SHP77 (cell line): Measurements from ENCODE around the gene CAPNS1.
"Not testable (repeated sequence)": the region's sequence is repeated elsewhere in the genome, so short reads cannot be mapped to it uniquely, and the experiment has no call there.

Source experiments
- DNase-seq, 2 experiments: peaks; one replicate each; lab custom pipeline; 2025; lab: John Stamatoyannopoulos, UW

The CAPNS1 gene

DNA sequence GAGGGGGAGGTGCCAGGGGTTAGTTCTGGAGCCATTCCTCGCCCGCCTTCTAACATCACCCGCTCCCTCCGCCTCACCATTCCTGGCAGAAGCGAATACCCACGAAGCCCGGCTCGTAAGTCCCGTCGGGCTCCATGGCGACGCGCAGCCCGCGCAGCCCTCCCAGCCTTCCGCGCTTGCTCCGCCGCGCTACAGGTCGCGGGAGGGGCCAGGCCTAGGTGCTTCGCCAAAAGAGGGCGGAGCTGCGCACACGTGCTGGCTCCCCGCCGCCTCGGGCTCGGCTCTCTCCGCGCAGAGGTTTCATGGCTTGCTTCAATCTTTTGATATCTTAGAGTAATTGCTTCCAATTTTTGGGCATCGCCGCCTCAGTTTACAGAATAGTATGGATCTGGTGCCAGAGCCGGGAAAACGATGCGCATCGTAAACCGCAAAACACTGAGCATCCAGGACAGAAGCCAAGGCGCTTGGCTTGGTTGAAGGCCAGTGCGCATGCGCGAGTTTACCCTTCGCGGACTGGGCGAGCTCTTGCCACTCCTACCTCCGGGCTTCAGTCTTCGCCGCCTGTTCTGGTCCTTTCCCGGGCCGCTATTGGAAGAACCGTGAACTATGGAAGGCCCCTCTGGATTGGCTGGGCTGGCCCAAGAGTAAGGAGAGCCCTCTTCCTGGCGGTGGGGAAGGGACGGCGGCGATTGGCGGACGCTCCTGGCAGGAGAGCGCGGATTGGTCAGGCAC is 25.0 kb upstream of the CAPNS1 start, which contains the start of gene POLR2I:
Gene POLR2I (minus strand): TSS at position 155 of the 732 bp plus-strand sequence. CDS start 19 bp downstream, at position 136.
- peak; percentile 98 to 99 for DNase-seq

DNA sequence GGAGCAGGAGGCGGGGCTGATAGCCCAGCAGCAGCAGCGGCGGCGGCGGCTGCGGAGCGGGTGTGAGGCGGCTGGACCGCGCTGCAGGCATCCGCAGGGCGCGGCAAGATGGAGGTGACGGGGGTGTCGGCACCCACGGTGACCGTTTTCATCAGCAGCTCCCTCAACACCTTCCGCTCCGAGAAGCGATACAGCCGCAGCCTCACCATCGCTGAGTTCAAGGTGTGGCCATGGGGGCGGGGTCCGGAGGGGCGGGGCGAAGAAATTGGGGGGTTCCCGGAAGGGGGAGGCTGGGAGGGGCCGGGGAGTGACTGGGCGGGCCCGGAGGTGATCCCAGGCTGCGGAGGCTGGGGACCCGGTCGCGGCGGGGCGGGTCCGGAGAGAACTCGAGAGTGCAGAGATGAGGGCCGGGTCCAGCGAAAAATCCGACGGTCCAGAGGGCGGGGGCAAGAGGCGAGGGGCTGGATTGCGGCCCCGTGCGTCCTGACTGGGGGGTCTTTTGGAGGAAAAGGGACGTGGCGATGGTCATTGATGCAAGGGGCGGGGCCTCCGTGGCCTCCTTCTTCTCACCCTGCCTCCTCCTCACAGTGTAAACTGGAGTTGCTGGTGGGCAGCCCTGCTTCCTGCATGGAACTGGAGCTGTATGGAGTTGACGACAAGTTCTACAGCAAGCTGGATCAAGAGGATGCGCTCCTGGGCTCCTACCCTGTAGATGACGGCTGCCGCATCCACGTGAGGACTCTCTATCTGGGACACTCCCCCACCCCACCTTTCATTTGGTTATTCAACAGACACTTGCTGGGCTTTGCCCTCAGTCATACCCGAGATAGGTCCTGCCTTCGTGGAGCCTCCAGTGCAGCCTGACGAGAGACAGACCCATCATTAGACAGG is 24.2 kb upstream of the CAPNS1 start, which contains the start of gene TBCB:
Gene TBCB (plus strand): TSS at position 16 of the 891 bp plus-strand sequence. CDS start 93 bp downstream, at position 109.
- DNase-seq = no peak

DNA sequence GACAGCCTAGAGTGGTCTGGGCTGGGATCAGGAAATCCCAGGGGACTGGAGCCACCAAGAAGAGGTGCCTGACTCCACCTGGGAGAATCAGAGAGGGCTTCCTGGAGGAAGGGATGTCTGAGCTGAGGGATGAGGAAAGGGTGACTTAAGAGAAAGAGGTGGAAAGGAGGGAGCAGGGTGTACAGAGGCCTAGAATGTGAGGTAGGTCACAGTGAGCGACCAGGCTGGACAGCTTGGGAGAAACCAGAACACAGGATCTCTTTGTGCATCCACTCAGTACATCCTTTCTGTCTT is 23.6 kb upstream of the CAPNS1 start:
- DNase-seq = no peak

DNA sequence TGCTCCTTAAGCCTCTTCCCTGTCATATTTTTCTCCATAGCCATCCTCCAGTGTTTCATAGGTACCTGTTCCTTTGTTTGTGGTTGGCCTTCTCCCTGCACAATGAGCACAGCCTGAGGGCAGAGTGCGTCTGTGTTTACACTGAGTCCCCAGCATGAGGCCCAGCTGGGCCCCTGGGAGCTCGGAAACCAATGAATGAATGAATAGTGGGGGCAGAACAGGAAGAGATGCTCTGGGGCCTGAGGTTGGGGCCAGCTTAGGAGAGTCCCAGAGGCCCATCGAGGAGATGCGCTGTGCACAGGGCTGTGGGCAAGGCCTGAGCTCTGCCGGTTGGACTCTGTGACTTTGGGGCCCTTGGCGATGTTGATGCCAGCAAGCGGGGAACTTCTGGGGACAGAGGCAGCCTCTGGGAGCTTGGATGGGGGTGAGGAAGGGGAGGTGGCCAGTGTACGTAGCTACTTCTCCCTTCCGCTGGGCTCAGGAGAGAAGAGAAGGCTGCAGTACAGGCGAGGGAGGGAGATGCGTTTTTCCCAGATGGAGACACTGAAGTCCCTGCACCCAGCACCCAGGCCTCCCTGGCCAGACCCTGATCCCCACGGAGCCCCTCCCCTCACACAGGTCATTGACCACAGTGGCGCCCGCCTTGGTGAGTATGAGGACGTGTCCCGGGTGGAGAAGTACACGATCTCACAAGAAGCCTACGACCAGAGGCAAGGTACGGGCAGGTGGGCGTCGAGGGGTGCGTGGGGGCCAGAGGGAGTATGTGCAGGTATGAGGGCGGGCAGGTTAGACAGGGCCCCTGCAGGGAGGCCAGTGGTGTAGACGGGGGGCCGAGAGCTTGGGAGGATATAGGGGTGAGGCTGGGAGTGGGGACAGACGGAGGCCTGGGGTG is 19.5 kb upstream of the CAPNS1 start:
- no peak for DNase-seq

DNA sequence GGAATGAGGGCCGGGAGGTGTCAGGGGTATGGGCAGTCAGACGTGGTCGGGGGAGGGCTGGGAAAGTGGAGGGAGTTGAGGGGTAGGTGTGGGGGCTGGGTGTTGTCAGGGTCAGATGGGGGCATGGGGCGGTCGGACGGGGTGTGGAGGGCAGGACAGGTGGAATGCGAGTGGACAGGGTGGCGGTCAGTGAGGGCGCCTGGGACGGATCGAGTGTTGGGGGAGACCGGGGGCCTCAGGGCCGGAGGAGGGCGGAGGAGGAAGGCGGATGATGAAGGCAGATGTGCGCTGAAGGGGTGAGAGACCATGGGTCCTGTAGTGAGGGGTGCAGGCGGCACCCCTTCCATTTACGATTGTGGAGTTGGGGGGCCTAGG is 18.9 kb upstream of the CAPNS1 start:
- no peak for DNase-seq

DNA sequence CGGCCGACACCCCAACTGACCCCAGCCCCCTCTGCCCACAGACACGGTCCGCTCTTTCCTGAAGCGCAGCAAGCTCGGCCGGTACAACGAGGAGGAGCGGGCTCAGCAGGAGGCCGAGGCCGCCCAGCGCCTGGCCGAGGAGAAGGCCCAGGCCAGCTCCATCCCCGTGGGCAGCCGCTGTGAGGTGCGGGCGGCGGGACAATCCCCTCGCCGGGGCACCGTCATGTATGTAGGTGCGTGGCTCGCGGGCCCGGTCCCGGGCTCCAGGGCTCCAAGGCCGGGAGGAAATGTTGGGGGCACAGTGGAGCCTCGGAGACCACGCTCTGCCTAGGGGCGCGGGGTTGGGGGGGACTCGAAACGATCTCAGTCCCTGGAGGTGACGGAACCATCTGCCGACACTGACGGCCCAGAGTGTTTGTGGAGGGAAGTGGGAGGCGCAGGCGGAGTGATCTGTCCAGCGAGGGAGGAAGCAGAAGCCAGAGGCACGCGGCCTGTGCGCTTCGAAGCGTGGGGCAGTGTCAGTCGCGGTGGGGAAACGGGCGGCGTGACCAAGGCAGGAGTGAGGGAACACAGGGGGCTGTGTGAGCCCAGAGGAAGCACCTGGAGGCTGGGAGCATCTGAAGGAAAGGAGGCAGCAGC is 18.3 kb upstream of the CAPNS1 start:
- no peak for DNase-seq

DNA sequence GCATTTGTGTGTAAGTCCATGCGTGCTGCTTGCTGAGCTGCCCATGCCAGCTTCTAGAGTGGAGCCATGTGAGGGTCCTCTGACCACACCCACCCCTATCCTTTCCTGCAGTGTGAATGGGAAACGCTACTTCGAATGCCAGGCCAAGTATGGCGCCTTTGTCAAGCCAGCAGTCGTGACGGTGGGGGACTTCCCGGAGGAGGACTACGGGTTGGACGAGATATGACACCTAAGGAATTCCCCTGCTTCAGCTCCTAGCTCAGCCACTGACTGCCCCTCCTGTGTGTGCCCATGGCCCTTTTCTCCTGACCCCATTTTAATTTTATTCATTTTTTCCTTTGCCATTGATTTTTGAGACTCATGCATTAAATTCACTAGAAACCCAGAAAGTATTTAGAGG is 14.3 kb upstream of the CAPNS1 start:
- no peak for DNase-seq

DNA sequence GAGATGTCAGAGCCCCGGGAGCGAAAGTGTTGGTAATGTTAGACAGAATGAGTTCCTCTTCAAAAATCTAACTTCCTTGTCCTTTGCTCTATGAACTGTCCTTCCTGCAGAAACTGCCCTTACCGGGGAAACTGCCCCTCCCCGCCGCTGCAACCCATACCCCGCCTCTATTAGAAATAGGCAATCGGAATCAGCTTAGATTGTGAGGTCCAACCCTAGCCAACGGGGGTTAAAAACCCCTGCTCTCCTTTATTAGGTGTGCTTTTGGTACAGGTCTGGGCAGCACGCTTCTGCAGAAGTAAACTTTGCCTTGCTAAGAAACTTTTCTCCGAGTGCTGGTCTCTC is 11.5 kb upstream of the CAPNS1 start:
- peak in 1 of 2 experiments; percentile 35 for DNase-seq

DNA sequence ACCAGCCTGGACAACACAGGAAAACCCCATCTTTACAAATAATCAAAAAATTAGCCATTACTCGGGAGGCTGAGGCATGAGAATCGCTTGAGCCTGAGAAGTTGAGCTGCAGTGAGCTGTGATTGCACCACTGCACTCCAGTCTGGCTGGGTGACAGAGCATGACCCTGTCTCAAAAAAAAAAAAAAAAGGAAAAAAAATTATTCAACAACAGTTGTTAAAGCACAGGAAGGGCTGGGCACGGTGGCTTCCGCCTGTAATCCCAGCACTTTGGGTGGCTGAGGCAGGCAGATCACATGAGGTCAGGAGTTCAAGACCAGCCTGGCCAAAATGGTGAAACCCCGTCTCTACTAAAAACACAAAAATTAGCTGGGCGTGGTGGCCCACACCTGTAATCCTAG is 8.6 kb upstream of the CAPNS1 start:
- DNase-seq = not testable (repeated sequence)

DNA sequence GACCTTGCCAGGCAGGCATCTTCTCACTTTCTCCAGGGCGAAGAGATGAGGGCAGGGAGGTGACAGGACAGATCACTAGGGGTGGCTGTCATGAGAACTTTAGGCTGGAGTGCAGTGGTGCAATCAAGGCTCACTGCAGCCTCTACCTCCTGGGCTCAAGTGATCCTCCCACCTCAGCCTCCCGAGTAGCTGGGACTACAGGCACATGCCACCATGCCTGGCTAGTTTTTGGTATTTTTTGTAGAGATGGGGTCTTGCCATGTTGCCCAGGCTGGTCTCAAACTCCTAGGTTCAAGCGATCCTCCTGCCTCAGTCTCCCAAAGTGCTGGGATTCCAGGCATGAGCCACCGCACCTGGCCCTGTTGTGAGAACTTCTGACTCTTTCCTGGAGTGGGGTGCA is 5.0 kb upstream of the CAPNS1 start:
- not testable (repeated sequence) for DNase-seq

DNA sequence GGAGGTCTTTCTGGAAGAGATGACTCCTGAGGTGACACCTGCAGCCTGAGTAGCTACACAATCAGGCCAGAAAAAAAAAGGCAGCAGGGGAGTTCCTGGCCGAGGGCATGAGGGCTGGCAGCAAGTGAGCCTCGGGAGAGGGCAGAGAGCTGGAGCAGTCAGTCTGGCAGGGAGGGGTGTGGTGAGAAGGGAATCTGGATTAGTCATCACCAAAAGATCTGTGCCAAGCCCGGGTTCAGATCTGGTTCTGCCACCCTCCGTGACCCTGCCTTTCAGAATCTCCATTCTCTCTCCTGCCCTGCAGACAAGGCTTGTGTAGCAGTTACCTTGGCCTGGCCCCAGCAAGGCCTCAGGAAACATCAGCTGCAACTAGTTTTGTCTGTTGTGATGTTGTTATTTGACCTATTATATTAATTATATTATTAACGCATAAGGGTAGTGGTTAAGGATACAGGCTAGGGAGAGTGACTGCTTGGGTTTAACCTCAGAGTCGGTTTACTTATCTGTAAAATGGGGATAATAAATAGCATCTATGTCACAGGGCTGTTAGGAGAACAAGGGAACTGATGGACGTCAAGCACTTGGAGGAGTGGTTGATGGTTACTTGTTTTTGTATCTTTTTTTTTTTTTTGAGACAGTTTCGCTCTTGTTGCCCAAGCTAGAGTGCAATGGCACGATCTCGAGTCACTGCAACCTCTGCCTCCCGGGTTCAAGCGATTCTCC is 2.7 kb upstream of the CAPNS1 start:
- peak in 1 of 2 experiments; percentile 35 for DNase-seq

DNA sequence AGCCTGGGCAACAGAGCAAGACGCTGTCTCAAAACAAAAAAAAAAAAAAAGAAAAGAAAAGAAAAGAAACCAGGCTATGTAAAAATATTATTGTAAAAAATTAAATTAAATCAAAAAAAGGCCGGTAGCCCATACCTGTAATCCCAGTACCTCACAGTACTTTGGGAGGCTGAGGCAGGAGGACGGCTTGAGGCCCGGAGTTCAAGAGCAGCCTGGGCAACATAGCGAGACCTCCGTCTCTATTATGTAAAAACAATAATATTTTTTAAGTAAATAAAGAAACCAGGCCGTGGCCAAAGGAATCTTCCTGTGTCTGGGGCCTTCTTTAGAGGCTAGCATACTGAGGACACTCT is 770 bp upstream of the CAPNS1 start:
- no peak for DNase-seq

DNA sequence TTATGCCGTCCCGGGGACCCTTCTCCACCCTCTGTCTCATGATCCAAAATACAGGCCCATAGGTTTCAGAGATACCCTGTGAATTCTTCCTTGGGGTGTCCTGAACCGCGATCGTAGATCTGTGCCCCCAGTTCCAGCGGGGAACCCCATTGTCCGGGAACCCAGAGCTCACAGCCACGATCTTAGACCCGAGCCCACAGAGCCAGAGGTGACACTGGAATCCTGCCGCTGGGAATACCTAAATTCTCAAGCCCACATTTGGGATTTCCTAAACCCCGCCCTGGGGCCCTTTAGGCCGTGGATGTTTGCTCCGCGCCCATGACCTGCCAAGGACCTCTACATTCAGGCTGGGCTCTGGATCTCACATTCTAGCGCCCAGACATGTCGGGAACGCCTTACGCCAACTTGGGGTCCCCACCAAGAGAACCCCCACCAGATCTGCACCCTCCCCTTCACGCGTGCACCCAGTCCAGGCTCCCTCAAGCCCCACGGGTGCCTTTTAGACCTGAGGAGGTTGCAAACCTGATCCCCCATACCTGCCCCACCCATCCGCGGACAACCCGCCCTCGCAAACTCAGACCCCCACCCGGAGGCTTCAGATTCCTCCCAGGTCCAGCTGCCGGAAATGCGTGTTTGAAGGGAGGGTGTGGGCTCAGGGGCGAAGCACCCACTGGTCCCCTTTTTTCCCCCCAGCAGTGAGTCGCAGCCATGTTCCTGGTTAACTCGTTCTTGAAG is 605 bp downstream of the CAPNS1 start:
- DNase-seq = peak; percentile 67 to 80

DNA sequence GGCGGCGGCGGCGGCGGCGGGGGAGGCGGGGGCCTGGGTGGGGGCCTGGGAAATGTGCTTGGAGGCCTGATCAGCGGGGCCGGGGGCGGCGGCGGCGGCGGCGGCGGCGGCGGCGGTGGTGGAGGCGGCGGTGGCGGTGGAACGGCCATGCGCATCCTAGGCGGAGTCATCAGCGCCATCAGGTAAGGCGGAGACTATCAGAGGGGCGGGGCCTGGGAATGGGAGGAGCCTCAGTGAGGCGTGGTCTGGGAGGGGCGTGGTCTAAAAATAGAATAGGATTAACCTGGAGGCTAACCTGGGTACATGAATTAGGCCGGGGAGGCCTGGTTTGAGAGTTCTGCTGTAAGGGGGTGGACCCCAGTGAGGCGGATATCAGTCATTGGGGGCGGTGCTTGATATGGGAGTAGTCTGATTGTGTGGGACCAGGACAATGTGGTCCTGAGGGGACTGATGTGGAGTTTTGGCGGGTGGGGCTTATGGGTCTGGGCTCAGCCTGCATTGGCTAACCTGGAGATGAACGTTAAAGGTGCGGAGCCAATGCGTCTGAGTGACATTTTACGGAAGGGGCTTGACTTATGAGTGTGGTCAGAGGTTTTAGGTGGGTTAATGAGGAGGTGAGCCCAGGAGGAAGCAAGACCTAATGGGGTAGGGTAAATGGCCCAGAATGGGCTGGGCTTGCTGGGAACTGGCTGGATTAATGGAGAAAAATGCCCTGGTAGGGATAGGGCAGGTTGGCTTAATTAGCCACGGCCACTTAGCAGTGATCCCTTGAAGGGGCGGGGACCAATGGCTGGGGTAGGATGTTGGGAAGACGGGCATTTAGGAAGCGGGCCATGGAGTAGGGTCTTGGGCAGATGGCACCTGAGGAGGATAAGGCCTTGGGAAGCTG is 1.4 kb downstream of the CAPNS1 start:
- peak; percentile 35 to 77 for DNase-seq

DNA sequence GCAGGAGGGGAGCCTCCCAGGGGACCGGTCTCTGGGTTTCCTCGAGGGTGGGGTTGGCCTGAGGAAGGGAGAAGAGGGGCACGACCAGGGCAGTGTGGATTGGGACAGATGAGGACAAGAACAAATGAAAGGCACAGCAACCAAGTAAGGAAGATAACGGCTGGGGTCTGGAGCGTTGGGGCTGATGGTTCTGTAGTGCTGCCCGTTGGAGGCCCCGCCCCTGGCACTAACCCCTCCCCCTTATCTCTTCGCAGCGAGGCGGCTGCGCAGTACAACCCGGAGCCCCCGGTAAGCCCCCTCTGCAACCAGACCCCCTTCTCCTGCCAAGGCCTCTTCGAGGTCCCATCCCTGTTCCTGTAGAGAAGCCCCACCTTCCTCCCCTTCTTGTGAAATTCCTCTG is 2.2 kb downstream of the CAPNS1 start:
- DNase-seq = no peak

DNA sequence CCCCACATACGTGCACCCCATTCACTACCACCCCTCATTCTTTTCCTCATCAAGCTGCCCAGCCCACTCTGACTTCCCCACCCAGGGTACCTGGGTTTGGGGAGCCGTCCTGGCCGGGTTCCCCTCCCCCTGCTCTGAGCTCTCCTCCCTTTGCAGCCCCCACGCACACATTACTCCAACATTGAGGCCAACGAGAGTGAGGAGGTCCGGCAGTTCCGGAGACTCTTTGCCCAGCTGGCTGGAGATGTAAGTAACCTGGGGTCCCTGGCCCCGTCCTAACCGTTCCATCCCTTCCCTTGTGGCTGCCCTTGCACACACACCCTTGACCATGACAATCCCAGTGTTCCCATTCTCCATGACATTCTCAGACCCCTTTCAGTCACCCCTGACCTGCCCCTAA is 2.6 kb downstream of the CAPNS1 start:
- DNase-seq = no peak

DNA sequence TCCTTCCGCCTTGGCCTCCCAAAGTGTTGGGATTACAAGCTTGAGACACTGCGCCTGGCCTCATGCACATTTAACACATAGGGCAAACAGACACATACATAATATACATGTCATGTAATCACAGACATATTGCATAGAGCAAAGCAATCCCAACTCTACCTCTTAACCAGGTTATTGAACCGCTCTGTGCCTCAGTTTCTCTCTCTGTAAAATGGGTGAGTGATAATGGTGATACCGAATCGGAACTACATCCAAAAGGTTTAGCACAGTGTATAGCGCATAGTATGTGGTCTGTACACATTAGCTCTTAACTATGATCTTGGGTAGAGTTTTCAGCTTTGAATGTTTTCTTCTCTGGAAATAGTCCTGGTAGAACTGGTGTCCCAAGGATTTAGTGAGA is 4.8 kb downstream of the CAPNS1 start:
- no peak for DNase-seq

DNA sequence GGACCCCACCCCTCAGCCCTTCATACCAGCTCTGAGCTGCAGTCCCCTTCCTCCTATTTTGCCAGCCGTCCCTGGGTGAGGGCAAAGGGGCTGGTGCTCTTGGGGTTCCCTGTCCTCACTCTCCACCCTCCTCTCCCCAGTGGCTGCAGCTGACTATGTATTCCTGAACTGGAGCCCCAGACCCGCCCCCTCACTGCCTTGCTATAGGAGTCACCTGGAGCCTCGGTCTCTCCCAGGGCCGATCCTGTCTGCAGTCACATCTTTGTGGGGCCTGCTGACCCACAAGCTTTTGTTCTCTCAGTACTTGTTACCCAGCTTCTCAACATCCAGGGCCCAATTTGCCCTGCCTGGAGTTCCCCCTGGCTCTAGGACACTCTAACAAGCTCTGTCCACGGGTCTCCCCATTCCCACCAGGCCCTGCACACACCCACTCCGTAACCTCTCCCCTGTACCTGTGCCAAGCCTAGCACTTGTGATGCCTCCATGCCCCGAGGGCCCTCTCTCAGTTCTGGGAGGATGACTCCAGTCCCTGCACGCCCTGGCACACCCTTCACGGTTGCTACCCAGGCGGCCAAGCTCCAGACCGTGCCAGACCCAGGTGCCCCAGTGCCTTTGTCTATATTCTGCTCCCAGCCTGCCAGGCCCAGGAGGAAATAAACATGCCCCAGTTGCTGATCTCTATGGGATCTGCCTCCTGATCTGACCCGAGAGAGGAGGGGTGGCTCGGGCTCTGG is 10.0 kb downstream of the CAPNS1 start:
- DNase-seq = no peak

DNA sequence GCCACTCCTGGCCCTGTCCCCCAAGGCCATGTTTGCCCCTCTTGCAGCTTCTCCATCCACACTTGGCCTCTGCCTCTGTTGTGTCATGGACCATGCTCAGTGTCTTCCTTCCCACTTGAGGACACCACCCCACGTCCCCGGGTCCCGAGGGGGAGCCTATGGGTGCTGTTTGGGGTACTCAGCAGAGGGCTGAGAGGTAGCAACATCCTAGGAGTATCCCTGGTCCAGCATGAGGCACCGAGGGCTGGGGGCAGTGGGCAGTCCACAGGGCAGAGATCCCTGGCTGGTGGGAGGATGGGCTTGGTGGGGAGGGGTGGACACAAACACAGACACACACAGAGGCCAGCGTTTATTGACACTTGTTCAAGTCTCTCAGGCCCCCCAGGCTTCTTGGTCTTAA is 10.7 kb downstream of the CAPNS1 start:
- DNase-seq = no peak
